Nephron (organoid): ENCODE measurements around the gene FXYD6.
A peak's percentile ranks its signal among the peaks of the same experiment; 100 is the strongest.

Source experiments
- H3K27ac Mint-ChIP-seq, 3 experiments: 2 replicates each; pipeline ENCODE4 v1.8.0; 2020; ENCODE audit warnings: mixed read lengths in 3 of 3, mild to moderate bottlenecking in 2 of 3, moderate library complexity in 1 of 3
- H3K27me3 Mint-ChIP-seq: 2 replicates; pipeline ENCODE4 v1.8.0; 2021; ENCODE audit warnings: low read depth, mild to moderate bottlenecking, moderate library complexity, mixed read lengths
- H3K36me3 Mint-ChIP-seq: 2 replicates; pipeline ENCODE4 v1.8.0; 2020; ENCODE audit warnings: low read depth, mixed read lengths
- H3K4me1 Mint-ChIP-seq: 2 replicates; pipeline ENCODE4 v1.8.0; 2020; ENCODE audit warnings: mixed read lengths
- H3K4me3 Mint-ChIP-seq, 3 experiments: 2 replicates each; pipeline ENCODE4 v1.8.0; 2020; ENCODE audit warnings: mild to moderate bottlenecking in 3 of 3, mixed read lengths in 3 of 3, moderate library complexity in 2 of 3
- H3K9me3 Mint-ChIP-seq: 2 replicates; pipeline ENCODE4 v1.8.0; 2020; ENCODE audit warnings: mixed read lengths
- TF ChIP-seq, protein P1 (sequence below), 3 experiments: fragments of 200-600 bp; sonication (generic); IDR thresholded peaks; one replicate each; pipeline ENCODE4 v1.5.0; 2021; ENCODE audit warnings: antibody characterized with exemption in 3 of 3; ENCODE audit not compliant: unreplicated experiment in 3 of 3

Gene FXYD6

GRCh38 chr11:117830674-117831351 lies 45.6 kb downstream of the FXYD6 start:
- no peaks in the 10 kb centered on the region for H3K36me3 Mint-ChIP-seq
- H3K27me3 Mint-ChIP-seq = peaks cover 9% of the 10 kb centered on the region
- H3K4me3 Mint-ChIP-seq = no peak overlapping the region
- H3K4me1 Mint-ChIP-seq = peaks cover 48% of the 10 kb centered on the region
- peak overlapping the region; percentile 74 to 91 (median 76) for H3K27ac Mint-ChIP-seq
- TF ChIP-seq, protein P1, sequence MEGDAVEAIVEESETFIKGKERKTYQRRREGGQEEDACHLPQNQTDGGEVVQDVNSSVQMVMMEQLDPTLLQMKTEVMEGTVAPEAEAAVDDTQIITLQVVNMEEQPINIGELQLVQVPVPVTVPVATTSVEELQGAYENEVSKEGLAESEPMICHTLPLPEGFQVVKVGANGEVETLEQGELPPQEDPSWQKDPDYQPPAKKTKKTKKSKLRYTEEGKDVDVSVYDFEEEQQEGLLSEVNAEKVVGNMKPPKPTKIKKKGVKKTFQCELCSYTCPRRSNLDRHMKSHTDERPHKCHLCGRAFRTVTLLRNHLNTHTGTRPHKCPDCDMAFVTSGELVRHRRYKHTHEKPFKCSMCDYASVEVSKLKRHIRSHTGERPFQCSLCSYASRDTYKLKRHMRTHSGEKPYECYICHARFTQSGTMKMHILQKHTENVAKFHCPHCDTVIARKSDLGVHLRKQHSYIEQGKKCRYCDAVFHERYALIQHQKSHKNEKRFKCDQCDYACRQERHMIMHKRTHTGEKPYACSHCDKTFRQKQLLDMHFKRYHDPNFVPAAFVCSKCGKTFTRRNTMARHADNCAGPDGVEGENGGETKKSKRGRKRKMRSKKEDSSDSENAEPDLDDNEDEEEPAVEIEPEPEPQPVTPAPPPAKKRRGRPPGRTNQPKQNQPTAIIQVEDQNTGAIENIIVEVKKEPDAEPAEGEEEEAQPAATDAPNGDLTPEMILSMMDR (IDR thresholded peaks at IDR 0.05; ENCODE audit: unreplicated experiment in 3 of 3) = no peak
- no peaks in the 10 kb centered on the region for H3K9me3 Mint-ChIP-seq

GRCh38 chr11:117830072-117830471 lies 46.4 kb downstream of the FXYD6 start:
- TF ChIP-seq, protein P1 (IDR thresholded peaks at IDR 0.05; ENCODE audit: unreplicated experiment in 3 of 3) = no peak
- H3K9me3 Mint-ChIP-seq = no peaks in the 10 kb centered on the region
- H3K36me3 Mint-ChIP-seq = no peaks in the 10 kb centered on the region
- no peak overlapping the region for H3K4me3 Mint-ChIP-seq
- H3K27me3 Mint-ChIP-seq = peaks cover 12% of the 10 kb centered on the region
- peaks cover 53% of the 10 kb centered on the region for H3K4me1 Mint-ChIP-seq
- peak overlapping the region; percentile 74 to 91 (median 76) for H3K27ac Mint-ChIP-seq

DNA sequence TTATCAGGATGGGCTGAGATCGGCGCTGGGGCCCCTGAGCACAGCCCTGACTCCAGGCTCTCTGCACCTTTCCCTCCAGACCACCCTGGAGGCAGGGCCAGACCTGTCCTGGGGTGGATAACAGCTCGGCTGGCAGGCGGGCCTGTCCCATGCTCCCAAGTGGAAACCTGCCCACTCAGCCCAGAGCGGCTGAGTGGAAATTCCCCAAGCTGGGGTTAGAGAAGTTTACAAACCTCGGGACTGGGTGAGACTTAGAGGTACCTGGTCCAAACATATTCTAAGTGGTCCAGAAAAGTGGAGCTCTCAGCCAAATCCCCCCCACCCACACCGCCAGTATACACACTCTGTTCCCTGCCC lies 47.1 kb downstream of the FXYD6 start:
- H3K27ac Mint-ChIP-seq = peak overlapping the region in 1 of 3 experiments; percentile 27
- no peak overlapping the region for H3K4me3 Mint-ChIP-seq
- no peaks in the 10 kb centered on the region for H3K9me3 Mint-ChIP-seq

GRCh38 chr11:117828611-117829368 lies 47.7 kb downstream of the FXYD6 start:
- Mint-ChIP-seq H3K4me1 (peaks cover 59% of the 10 kb centered on the region), H3K36me3 (no peaks in the 10 kb centered on the region), H3K9me3 (no peaks in the 10 kb centered on the region), H3K27me3 (peaks cover 12% of the 10 kb centered on the region), H3K4me3 (no peak overlapping the region), H3K27ac (peak overlapping the region in 1 of 3 experiments; percentile 56)
- TF ChIP-seq, protein P1 (IDR thresholded peaks at IDR 0.05; ENCODE audit: unreplicated experiment in 3 of 3) = no peak

More for the DNA sequence above, 47.1 kb downstream of the FXYD6 start:
- no peaks in the 10 kb centered on the region for H3K36me3 Mint-ChIP-seq
- peaks cover 12% of the 10 kb centered on the region for H3K27me3 Mint-ChIP-seq
- TF ChIP-seq, protein P1 (IDR thresholded peaks at IDR 0.05; ENCODE audit: unreplicated experiment in 3 of 3) = no peak
- peaks cover 58% of the 10 kb centered on the region for H3K4me1 Mint-ChIP-seq

DNA sequence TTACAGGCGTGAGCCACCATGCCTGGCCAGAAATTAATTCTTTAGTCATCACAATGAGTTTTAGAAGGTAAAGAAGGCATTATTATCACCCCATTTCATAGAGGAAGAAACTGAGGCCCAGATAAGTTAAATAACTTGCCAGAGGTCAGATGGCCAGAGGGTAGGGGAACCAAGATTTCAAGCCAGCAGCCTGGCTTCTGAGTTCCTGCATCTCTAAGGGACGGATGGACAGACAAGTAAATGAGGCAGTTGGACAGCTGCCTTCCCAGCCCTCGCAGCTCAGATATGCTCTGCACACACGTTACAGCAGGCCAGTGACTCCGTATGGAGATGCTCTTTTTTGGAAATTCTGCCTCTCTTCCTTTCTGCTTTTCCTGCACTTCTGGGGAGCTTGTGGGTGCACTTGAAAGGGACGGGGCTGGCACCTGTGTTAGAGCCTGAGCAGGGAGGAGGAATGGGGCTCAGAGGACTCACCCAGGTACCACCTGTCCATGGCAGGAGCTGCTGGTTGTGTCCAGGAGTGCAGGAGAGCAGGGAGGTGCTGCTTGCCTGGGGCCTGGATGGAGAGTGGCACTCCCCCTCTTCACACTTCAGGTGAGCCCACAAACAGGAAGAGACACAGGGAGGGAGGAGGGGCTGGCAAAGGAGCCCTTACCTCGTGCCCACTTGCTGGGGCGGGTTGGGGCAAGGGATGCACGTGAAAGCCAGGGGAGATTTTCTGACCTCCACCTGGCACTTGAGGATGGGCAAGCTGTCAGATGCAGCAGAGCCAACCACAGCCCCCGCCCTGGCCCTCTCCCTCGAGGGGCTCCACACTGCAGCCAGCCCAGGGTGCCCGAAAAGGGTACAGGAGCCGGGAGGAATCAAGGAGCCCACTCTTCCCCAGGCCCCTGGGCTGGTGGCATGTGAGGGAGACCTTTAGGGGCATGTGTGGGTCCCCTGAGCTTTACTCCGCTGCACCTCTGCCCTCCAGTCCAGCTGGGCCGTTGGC lies 48.6 kb downstream of the FXYD6 start:
- peak overlapping the region in 2 of 3 experiments; percentile 64 to 95 for H3K27ac Mint-ChIP-seq

More for the DNA sequence above, 48.6 kb downstream of the FXYD6 start:
- H3K9me3 Mint-ChIP-seq = no peaks in the 10 kb centered on the region
- peaks cover 12% of the 10 kb centered on the region for H3K27me3 Mint-ChIP-seq
- H3K4me1 Mint-ChIP-seq = peaks cover 57% of the 10 kb centered on the region
- TF ChIP-seq, protein P1 (IDR thresholded peaks at IDR 0.05; ENCODE audit: unreplicated experiment in 3 of 3) = no peak
- no peaks in the 10 kb centered on the region for H3K36me3 Mint-ChIP-seq
- no peak overlapping the region for H3K4me3 Mint-ChIP-seq
